Ramos (cell line): ENCODE measurements around the gene RTL10.
"Not testable (repeated sequence)": the region's sequence is repeated elsewhere in the genome, so short reads cannot be mapped to it uniquely, and the experiment has no call there.

Source experiments
- in situ Hi-C: fragments of 300-500 bp; cut with MboI; formaldehyde crosslinking; loops from one replicate; pipeline ENCODE4 v1.14.3; 2022; ENCODE audit warnings: low sequenced_read_pairs; ENCODE audit not compliant: unreplicated experiment

RTL10 gene

DNA sequence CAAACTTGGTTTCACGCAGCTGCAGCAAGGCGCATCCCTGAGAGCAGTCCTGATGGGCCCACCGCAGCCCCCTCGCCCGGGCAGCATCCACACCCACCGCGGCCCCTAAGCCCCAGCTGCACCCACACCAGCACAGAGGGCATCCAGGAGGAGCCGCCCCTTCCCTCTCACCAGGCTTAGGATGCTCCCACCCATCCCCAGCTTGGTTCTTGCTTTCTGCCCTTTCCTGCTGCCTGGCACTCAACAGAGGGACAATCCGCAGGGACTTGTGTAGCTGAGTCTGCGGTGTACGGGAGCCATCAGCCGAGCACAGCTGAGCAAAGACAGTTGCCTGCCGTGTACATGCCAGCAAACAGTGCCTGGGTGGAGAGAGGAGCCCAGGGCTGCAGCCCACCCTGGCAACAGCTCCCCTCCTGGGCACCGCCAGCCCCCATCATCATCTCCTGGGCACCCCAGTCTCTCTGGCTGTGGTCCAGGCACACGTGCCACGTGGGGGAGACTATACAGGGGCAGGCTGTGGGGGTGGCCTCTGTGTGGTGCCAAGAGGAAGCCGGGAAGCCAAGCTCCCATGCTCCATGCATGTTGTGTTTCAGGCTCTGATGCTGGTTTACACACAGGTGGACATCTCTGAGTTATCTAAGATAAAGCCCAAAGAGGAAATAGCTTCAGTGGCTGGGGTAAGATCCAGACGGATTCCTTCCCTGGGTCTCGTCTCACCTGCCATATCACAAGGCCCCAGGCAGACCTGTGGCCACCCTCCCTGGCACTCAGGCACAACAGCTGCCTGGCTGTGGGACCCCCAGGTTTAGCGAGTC lies 36.0 kb upstream of the RTL10 start:
- in situ Hi-C loops: no loop called here

DNA sequence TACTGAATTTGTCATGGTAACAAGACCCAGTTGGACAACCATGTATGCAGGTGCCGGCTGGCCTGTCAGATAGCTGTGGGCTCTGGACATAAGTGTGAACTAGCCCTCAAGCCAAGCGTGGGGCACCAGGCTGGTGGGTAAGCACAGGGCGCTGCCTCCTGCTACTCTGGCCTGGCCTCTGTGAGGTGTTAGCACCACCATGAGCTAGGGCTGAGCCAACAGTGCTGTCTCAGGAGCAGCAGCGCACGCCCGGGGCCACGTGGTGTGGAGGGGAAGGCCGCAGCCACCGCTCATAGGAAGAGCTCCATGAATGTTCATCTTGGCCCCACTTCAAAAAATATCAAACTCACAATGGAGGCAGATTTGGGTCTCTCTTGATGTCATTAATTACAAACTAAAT lies 35.3 kb upstream of the RTL10 start:
- in situ Hi-C loops: no loop called here

DNA sequence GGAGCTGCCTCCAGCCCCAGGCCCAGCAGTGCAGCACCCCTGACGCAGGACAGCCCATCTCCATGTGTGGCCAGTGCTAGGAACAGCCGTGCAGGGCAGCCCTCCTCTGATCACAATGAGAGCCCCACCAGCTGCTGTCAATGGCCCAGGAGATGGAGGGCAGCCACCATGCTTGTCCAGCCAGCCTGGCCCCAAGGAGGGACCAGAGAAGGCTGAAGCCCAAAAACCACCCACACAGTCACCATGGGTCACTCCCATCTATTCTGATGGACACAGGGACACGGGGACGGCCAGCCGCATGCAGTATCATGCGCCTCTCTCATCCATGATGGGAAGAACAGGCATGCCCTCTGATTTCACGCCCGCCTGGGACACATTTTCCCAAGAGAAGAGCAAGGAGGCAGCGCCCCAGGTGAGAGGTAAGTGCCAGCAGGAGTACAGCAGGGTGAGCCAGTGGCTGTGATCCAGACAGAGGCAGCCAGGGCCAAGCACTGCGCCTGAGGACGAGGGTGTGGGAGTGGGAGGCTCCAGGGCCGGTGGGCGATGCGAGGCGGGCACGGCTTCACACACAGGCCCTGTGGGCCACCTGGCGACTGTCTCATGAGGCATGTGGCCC lies 33.6 kb upstream of the RTL10 start:
- in situ Hi-C loops: no loop called here

DNA sequence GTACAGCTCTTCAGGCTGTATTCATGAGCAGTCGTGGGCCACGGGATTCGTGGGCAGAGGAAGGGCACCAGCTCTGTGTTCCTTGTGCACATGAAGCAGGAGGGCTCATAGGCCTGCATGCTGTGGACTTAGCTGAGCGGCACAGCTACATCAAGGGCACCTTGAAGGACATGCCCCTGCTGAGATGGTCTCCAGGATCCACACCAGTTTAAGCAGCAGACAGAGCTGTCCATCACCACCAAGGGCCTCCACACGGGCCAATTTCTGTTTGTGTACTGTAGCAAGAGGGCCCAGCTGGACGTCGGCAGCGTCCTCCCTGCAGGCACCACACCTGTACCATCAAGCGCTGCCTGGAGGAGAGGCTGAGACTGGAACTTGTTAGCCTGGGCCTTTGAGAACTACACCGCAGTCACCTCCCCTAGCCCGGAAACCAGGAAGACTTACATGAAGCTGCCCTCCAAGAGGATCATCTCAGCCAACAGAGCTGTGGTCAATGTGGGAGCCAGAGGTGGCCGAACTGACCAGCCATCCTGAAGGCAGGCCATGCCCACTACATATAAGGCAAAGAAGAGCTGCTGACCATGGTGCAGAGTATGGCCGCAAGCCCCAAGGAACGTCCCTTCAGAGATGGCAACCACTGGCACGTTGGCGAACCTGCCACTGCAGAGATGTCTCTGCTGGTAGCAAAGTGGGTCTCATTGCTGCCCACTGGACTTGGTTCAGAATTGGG lies 32.7 kb upstream of the RTL10 start:
- in situ Hi-C loops: no loop called here

DNA sequence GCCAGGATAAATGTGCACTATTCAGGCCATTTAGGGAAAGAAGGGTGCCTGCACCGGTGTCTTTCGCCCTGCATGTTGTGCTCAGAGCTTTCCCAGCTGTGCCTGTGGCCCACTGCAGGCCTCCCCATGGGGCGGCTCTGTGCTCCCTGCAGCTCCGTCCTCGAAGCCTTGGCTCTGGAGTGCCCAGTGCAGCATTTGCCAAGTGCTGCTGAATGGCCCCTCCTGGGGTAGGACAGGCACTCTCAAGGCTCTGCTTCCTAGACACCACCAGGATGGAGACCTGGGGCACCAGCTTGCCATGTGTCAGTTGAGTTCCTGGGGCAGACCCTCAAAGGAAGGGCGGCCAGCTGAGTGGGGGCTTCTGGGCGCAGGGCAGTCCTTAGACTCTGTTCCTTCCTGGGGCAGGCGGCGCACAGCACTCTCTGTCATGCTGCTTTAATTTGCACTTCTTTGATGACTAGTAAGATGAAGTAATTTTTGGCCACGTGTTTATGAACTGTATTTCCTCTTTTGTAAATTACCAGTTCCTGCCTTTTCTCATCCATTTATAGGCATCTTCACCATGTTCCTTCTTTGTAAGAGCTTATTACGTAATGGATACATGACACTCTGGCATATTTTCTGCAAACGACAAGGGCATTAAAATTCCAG lies 32.1 kb upstream of the RTL10 start:
- in situ Hi-C loops: no loop called here

DNA sequence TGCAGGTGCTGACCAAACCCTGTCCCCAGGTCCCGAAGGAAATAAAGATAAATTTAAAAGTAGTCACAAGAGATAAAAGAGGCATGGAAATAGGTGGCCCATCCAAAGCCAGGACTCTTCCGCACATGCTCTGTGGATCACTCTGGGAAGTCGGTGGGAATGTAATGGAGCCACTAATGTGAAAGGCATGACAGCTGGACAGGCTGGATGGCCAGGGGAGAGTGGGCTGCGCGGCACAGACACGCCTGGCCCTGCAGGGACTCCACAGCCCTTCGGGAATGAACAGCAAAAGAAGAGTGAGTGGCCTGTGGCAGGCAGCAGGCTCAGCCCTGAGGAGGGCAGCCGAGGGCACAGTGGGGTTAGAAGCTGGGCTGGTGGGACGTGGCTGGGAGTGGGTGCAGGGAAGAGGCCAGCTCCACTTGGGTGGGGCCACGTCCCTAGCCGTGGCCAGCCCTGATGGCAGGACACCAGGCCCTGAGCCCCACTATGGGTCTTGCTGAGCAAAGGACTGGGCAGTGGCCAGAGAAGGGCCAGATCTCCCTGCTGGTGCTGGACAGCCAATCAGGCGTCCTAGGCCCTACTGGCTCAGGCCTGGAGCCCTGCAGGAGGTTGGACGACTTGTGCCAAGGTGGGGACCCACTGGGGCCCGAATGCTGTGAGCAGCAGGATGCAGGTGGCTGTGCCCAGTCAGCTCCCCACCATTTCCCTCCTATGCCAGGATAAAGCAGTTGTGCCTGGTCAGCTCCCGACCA lies 31.3 kb upstream of the RTL10 start:
- in situ Hi-C loops: no loop called here

DNA sequence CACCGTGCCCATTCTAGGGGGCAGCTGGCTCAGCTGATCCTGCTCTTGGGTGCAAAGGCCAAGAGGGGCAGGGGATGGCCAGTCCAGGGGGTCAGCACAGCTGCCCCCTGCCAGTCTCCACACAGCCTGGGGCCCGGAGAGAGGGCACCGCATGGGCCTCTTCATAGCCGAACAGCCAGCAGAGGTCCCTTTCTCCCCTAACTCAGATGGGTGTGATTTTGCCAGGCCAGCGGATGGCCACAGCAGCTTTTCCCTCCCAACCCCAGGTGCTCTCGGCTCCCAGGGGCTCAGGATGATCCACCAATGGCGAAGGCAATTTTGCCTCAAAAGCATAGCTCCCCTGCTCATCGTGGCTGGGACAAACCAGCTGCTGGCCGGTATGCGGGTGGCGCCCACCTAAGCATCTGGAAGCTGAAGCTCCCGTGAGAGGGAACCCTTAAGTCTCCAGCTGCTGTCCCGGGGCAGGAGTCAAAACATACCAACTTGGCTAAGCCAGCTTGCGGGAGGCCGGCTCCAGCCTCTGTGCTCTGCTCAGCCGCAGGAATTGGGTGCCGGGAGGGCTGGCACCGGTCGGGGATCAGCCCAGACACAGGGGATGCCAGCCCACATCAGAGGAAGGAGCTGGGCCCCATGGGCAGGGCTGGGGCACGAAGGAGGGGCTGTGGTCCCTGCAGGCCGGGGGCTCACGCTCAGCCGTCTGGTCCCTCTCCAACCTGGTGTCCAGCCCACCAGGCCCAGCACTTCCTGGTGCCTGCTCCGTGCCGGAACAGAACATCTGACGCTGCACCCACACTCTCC lies 30.5 kb upstream of the RTL10 start:
- in situ Hi-C loops: no loop called here

DNA sequence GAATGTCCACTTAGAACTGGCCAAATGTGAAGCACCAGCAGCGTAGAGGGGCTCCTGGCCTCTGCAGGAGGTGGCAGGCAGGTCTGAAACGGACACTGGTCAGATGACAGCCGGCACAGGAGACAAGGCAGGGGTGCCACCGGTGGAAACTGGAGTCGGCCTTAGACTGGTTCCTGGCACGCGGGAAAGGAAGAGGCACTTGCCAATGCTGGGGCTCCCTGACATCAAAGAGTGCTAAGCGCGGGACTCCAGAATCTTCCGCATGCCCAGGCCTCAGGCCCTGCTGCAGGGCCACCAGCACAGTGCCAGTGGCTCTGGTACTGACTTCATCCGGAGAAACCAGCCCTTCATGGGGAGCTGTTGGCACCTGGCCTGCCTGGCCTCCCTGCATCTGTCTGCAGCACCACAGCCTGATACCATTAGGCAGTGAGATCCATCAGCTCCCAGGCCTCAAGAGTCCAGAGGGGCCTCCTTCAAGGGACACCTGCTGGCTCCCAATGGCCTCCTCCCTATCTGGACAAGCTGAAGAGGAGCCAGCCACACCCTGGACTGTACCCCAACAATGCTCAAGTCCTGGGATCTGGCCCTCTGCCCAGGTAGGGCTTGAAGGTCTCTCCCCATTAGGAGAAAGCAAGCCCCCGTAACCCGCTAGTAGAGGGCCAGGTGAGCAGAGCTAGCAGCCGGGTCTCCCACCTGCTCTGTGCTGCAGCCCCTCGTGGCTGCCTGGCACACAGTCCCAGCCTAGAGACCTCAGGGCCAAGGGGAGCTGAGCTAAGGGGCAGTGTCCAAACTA lies 29.7 kb upstream of the RTL10 start:
- in situ Hi-C loops: no loop called here

DNA sequence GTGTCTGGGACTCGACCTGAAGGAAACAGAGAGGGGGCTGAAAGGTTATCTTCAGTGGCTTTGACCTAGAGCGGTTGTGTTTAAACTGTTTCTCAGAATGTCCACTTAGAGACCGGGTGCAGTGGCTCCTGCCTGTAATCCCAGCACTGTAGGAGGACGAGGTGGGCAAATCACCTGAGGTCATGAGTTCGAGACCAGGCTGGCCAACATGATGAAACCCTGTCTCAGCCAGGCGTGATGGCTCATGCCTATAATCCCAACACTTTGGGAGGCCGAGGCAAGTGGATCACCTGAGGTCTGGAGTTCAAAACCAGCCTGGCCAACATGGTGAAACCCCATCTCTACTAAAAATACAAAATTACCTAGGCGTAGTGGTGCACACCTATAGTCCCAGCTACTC lies 28.8 kb upstream of the RTL10 start:
- in situ Hi-C loops: not testable (repeated sequence)

DNA sequence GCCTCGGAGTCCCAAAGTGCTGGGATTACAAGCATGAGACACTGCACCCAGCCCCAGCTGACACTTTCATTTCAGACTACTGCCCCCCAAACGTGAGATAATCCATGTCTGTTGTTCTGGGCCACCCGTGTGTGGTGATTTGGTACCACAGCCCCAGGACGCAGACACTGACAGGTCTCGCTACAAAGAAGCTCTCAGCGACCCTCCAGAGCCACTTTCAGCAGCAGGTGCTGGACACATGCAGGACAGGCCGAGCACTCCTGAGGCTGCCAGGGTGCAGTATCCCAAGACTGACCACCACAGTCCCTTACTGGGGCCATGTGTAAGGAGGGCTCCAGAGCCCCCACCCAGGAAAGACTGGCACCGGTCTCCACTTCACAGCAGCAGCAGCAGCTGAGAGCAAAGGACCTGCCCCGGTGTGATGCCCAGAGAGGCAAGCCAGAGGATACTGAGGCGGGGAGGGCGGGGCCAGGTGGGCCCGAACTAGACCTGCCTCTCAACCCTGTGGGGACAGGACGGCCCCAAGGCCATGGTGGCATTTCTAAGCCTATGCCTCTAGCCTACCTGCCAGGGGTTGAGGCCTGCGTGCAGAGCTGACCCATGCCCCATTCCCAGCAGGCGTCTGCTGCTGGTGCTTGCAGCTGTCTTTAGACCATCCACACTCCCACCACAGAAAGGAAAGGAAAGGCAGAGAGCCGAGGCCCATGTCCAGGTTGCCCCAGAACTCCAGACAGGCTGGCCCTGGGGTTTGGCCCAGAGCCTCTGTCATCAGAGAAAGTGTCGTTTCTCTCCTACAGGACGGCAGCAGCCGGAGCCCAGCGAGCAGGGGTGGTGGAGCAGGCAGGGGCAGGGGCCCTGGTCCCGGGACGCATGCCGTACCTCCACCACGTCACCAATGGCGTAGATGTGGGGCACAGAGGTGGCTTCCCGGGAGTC lies 28.0 kb upstream of the RTL10 start:
- in situ Hi-C loops: no loop called here

DNA sequence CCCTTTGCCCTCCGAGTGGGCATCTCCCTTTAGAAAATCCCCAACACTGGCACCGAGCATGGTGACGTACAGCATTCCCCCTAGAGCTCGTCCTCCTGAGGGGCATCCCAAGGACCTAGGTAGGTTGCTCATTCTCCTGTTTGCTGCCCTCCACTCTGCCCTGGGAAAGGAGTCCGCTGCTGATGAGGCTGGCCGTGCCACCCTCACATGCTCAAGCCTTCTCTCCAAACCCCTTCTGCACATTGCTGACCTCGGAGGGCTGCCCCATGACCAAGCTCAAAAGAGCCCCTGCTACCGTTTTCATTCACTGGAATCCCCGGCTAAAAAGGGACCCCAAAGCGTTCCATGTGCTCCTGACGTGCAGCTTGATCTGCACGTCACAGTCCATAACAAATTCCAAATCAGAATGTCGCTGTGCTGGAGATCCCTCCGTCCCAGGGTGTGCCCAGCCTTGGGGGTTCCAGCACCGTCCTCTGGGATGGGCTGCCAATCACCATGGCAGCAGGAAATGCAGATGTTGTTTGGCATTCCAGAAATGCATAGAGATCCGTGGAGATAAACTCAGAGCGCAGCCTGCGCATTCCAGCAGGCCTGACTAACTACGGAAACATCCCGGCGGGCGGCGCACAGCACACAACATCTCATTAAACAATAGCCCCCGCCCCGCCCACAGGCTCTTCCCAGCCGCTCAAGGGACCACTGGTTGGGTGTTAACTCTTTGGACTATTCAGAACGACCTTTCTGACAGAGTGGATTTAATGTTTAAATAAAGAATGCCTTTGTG lies 26.3 kb upstream of the RTL10 start:
- in situ Hi-C loops: no loop called here

DNA sequence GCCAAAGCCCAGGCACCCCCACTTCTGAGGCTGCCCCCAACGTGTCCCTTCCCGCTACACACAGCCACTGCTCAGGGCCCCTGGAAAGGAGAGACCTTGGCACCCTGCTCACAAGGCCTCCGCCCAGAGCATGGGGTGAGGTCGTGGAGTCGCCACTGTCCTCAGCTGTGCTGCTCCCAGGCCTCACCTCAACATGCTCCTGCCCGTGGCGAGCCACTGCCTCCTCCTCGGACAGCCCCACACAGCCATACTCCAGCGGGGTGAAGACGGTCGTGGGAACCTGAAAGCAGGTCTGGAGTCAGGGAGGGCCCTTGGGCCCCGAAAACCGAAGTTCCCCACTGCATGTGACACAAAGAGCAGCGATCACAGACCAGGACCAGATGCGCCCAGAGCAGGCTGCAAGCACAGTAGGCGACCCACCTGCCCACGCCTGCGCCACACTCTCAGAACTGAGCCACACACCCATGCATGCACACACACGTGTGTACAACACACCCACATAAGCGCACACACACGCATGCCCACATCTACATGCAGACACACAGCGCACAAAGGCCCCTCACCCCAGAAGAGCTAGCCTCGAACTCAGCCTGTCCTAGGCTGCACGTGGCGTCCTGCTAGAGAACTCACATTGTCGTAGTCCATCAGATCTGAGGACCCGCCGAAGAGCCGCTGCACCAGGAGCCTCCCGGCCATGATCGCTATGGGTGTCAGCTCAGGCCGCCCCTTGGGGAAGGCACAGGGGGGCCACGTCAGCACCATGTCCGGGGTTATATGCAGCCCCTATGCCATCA lies 25.5 kb upstream of the RTL10 start:
- in situ Hi-C loops: no loop called here

DNA sequence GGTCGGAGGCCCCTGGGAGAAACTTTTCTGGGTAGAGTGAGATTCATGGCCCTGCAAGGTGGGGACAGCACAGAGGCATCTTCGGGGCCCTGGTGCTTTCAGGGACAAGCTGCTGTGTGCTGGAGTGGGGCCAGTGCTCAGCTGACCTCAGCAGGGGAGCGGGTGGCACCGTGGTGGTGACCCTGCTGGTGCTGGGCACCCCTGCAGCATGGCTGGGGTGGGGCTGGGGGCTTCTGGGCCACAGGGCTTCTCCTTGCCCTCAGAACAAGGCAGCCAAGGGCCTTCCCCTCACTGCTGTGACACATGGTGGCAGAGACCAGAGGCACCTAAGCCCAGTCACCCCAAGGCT lies 24.9 kb upstream of the RTL10 start:
- in situ Hi-C loops: no loop called here

DNA sequence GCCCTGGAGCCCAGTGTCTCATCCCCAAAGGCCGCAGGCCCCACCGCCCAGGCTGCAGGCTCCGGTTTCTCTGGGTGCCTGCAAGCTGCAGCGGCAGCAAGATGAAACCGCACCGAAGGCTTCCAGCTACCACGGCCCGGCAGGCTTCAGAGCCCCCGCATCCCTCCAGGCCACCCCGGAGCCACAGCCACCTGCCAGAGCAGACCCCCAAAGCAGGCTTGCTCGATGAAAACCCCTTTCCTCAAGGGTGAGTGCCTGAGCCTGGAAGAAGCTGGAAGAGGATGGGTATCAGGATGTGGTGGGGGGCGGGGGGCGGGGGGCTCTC lies 24.5 kb upstream of the RTL10 start:
- in situ Hi-C loops: no loop called here

DNA sequence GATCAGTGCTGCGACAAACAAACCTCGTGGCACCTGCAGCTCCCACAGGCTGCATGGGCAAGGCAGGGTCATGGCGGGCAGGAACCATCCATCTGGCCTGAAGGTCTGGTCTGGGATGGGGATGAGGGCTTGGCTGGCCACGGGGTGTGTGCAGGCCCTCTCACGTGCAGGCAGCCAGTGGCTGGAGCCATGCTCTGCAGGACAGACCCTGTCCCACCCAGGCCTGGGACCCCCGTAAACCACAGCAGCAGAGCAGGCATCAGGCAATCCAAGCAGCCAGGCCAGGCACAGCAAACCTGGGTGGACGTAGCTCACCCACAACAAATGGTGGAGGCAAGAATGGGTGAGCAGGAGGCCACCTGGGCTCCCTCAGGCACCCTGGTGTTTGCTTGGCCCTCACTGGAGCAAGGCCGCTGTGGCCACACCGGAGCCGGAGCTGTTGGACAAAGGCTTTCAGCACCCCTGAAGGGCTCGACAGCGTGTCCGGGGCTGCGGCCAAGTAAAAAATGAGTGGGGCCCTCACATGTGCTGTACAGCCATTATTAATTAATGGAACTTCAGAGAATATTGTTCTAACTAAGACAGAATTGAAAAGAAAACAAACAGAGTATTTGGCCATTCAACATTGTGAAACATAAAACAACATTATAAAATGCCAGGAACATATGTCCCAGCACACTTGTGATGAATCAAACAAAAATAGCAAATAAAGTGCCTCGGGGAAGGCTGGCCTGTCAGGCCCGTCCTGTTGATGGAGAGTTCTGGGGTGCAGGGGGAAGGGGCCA lies 24.0 kb upstream of the RTL10 start:
- in situ Hi-C loops: no loop called here
